HG03045 (cell line): Measurements from ENCODE around the gene KCNK10.

Source experiments
- ATAC-seq: cut with Tn5 transposase; IDR thresholded peaks from one replicate; pipeline ENCODE4 v1.9.1; 2021; ENCODE audit warnings: mild to moderate bottlenecking, moderate library complexity; ENCODE audit not compliant: unreplicated experiment

KCNK10 gene

GRCh38 chr14:88322504-88323085, 474 bp downstream of the KCNK10 start:
- ATAC-seq: no peak

- no peak for ATAC-seq
These were observed 1.2 kb downstream of the KCNK10 start for GRCh38 chr14:88321692-88322503.

GRCh38 chr14:88318406-88318805, 4.7 kb downstream of the KCNK10 start:
- no peak for ATAC-seq

GRCh38 chr14:88316521-88316920, 6.5 kb downstream of the KCNK10 start:
- ATAC-seq: no peak

- ATAC-seq: no peak
These were observed 10.8 kb downstream of the KCNK10 start for GRCh38 chr14:88312257-88312656.

GRCh38 chr14:88311780-88312179, 11.3 kb downstream of the KCNK10 start:
- no peak for ATAC-seq

- ATAC-seq: no peak
These were observed 12.6 kb downstream of the KCNK10 start for GRCh38 chr14:88310449-88310848.

- no peak for ATAC-seq
These were observed 13.0 kb downstream of the KCNK10 start for GRCh38 chr14:88310021-88310420.

GRCh38 chr14:88305528-88306322, 17.3 kb downstream of the KCNK10 start:
- no peak for ATAC-seq

GRCh38 chr14:88303041-88303440, 20.0 kb downstream of the KCNK10 start:
- no peak for ATAC-seq

- no peak for ATAC-seq
These were observed 21.7 kb downstream of the KCNK10 start for GRCh38 chr14:88301381-88301780.

- no peak for ATAC-seq
These were observed 22.3 kb downstream of the KCNK10 start for GRCh38 chr14:88300817-88301216.

GRCh38 chr14:88299865-88300530, 23.1 kb downstream of the KCNK10 start:
- no peak for ATAC-seq

- ATAC-seq: no peak
These were observed 25.8 kb downstream of the KCNK10 start for GRCh38 chr14:88297306-88297705.

- no peak for ATAC-seq
These were observed 26.7 kb downstream of the KCNK10 start for GRCh38 chr14:88296351-88296750.

GRCh38 chr14:88289996-88290395, 33.1 kb downstream of the KCNK10 start:
- ATAC-seq: no peak

GRCh38 chr14:88289234-88289633, 33.8 kb downstream of the KCNK10 start:
- ATAC-seq: no peak

- no peak for ATAC-seq
These were observed 36.8 kb downstream of the KCNK10 start for GRCh38 chr14:88286309-88286708.

GRCh38 chr14:88281447-88281846, 41.6 kb downstream of the KCNK10 start:
- no peak for ATAC-seq

GRCh38 chr14:88276923-88277596, 46.0 kb downstream of the KCNK10 start:
- ATAC-seq: no peak
